Measurements from ENCODE around the gene L3MBTL3.

L3MBTL3 gene
- total RNA-seq, result 44.1 to 59.8 (median 57.5) reads per million in 3 donors

DNA sequence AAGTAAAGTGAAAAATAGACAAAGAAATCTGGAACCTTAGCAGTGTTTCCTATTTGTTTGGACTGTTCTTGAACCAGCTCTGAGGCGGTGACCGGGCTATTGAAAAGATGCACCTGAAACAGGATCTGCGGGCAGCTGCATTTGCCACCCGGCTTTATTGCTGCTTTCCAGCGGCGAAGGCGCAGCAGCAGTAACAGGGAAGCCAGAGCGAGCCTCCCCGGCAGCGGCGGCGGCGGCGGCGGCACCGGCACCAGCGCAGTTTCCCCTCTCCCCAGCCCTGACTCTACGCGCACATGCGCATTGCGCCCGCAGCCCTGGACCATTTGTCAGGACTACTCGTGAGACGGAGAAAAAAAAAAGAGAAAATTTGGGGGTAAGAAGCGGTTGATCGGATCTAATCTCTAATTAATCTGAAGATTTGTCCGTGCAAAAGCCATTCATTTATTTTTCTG is at the start of gene L3MBTL3:
Gene L3MBTL3 (plus strand): TSS at position 290 of the 452 bp plus-strand sequence. CDS start 24,119 bp downstream, outside the sequence.
- no peaks in the 10 kb centered on the region for H3K9me3 ChIP-seq (ENCODE audit: control insufficient read depth, low read length)
- H3K27me3 ChIP-seq (replicated peaks; ENCODE audit: control insufficient read depth, insufficient read depth, low read length, poor library complexity, severe bottlenecking), result no peaks in the 10 kb centered on the region
- peak; percentile 73 to 79 (median 74) for DNase-seq
- peak within 1 kb of the TSS; percentile 99 for H3K4me3 ChIP-seq (ENCODE audit: insufficient read depth, low read depth, low read length, poor library complexity, severe bottlenecking)
- peak within 1 kb of the TSS; percentile 70 for H3K27ac ChIP-seq (ENCODE audit: insufficient read depth, low read length, poor library complexity, severe bottlenecking)
- H3K36me3 ChIP-seq (ENCODE audit: control insufficient read depth, insufficient read depth, low read length), result no peaks in the 10 kb centered on the region
- no peaks in the 10 kb centered on the region for H3K4me1 ChIP-seq (ENCODE audit: control insufficient read depth, insufficient read depth, low read length, poor library complexity, severe bottlenecking)

DNA sequence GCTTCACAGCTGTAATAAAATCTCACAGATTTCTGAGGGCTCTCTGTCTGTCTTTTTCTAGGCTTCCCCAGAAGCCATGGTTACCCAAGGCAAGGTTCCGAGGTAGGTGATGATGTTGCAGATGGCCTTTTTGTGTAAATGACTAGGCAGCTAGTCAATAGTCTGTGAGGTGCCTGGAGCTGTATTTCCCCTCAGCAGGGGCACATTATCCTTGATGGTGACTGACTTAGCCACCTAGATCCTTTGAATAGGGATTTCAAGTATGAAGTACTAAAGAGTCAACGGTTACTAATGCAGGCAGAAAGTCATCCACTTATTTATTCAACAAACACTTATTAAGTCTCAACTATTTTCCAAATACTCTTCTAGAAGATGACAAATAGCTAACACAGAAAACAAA is 49.3 kb upstream of the L3MBTL3 start:
- H3K4me3 ChIP-seq (ENCODE audit: insufficient read depth, low read depth, low read length, poor library complexity, severe bottlenecking), result no peak overlapping the region
- no peak for DNase-seq
- H3K4me1 ChIP-seq (ENCODE audit: control insufficient read depth, insufficient read depth, low read length, poor library complexity, severe bottlenecking), result no peaks in the 10 kb centered on the region
- H3K36me3 ChIP-seq (ENCODE audit: control insufficient read depth, insufficient read depth, low read length), result no peaks in the 10 kb centered on the region
- no peaks in the 10 kb centered on the region for H3K9me3 ChIP-seq (ENCODE audit: control insufficient read depth, low read length)
- no peaks in the 10 kb centered on the region for H3K27me3 ChIP-seq (replicated peaks; ENCODE audit: control insufficient read depth, insufficient read depth, low read length, poor library complexity, severe bottlenecking)
- no peak overlapping the region for H3K27ac ChIP-seq (ENCODE audit: insufficient read depth, low read length, poor library complexity, severe bottlenecking)

DNA sequence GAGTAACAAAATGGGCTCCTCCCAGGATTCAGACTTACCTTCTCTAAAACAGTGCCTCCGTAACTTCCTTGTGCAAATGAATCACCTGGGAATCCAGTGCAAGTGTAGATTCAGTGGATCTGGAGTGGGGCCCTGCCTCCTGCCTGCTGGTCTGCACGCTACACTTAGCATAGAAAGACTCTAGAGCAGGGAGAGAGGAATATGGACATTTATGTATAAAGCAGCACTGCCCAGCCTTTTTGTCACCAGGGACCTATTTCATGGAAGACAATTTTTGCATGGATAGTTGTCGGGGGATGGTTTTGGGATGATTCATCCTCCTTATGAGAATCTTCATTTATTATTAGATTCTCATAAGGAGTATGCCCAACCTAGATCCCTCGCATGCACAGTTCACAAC is 42.3 kb upstream of the L3MBTL3 start:
- H3K36me3 ChIP-seq (ENCODE audit: control insufficient read depth, insufficient read depth, low read length), result no peaks in the 10 kb centered on the region
- no peak for DNase-seq

DNA sequence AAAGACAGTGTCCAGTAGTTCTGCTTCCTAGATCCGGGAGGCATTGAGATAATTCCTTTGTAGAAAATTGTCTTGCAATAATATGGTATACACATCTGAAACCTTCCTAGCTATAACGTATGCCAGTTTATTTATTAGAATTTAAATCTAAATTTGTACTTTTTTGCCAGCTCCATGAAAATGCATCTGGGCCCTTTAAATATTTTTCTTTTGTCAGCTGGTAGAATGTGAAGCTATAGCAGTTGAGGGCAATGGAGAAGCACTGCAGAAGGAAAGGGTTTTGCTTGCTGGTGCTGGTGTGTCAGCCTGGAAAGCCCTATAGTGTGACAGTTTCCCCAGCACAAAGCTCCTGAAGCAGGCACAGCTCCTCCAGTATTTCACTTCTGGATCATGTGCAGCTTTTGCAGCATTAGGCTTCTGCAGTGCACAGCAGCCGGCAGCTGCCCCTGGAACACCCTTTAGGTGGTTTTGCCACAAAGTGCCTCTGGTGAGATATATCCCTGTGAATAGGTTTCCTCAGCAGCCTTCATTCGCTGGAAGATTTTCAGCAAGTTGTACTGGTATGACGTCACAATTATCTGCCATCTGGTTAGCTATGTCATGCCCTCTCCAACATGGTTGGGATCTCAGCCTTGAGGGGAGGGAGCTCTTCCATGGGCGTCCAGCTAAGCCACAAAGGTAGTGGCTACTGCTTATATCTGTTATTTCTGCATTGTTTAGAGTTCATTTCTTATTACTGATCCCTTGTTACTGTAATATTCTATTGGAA is 40.0 kb upstream of the L3MBTL3 start:
- Histone ChIP-seq H3K27me3 (replicated peaks; ENCODE audit: control insufficient read depth, insufficient read depth, low read length, poor library complexity, severe bottlenecking) (no peaks in the 10 kb centered on the region), H3K4me1 (ENCODE audit: control insufficient read depth, insufficient read depth, low read length, poor library complexity, severe bottlenecking) (no peaks in the 10 kb centered on the region), H3K9me3 (ENCODE audit: control insufficient read depth, low read length) (no peaks in the 10 kb centered on the region), H3K4me3 (ENCODE audit: insufficient read depth, low read depth, low read length, poor library complexity, severe bottlenecking) (no peak overlapping the region), H3K36me3 (ENCODE audit: control insufficient read depth, insufficient read depth, low read length) (no peaks in the 10 kb centered on the region), H3K27ac (ENCODE audit: insufficient read depth, low read length, poor library complexity, severe bottlenecking) (no peak overlapping the region)
- no peak for DNase-seq

More for the DNA sequence above, 42.3 kb upstream of the L3MBTL3 start:
- no peaks in the 10 kb centered on the region for H3K4me1 ChIP-seq (ENCODE audit: control insufficient read depth, insufficient read depth, low read length, poor library complexity, severe bottlenecking)
- no peaks in the 10 kb centered on the region for H3K9me3 ChIP-seq (ENCODE audit: control insufficient read depth, low read length)
- H3K4me3 ChIP-seq (ENCODE audit: insufficient read depth, low read depth, low read length, poor library complexity, severe bottlenecking), result no peak overlapping the region
- no peaks in the 10 kb centered on the region for H3K27me3 ChIP-seq (replicated peaks; ENCODE audit: control insufficient read depth, insufficient read depth, low read length, poor library complexity, severe bottlenecking)
- no peak overlapping the region for H3K27ac ChIP-seq (ENCODE audit: insufficient read depth, low read length, poor library complexity, severe bottlenecking)

DNA sequence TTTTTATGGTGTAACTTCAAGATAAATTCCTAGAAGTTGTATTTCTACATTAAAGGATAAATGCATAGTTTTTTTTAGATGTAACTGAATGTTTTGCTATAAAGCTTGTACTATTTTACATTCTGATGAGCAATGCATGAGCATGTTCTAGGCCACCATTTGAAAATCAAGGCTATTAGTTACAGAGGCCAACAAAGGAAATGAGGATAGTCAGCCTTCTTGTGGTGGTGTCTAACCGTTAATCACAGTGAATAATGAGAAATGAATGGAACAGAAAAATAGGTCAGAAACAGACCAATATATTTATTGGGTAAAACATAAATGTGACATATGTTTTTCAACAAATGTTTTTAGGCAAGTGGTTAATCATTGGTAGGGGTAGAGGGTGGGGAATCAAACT is 37.6 kb upstream of the L3MBTL3 start:
- no peaks in the 10 kb centered on the region for H3K4me1 ChIP-seq (ENCODE audit: control insufficient read depth, insufficient read depth, low read length, poor library complexity, severe bottlenecking)
- no peaks in the 10 kb centered on the region for H3K36me3 ChIP-seq (ENCODE audit: control insufficient read depth, insufficient read depth, low read length)
- H3K27ac ChIP-seq (ENCODE audit: insufficient read depth, low read length, poor library complexity, severe bottlenecking), result no peak overlapping the region
- DNase-seq, result no peak
- H3K4me3 ChIP-seq (ENCODE audit: insufficient read depth, low read depth, low read length, poor library complexity, severe bottlenecking), result no peak overlapping the region
- H3K9me3 ChIP-seq (ENCODE audit: control insufficient read depth, low read length), result no peaks in the 10 kb centered on the region
- no peaks in the 10 kb centered on the region for H3K27me3 ChIP-seq (replicated peaks; ENCODE audit: control insufficient read depth, insufficient read depth, low read length, poor library complexity, severe bottlenecking)

DNA sequence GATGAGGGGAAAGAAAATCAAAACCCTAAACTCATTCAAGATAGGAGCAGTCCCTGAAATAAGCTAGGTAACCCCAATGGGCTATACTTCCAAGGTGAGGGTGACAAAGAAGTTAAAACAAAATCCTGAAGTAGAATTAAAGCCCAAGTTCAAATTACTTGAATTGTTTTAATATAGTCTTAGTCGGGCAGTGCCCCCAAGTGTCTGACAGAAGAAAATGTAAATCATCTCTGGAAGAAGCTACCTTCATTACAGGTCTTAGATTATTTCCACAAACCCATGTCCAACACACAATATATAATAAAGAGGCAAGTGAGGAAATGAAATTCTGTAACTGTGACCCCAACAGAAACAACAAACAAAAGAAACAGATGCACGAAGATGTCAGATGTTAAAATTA is 36.8 kb upstream of the L3MBTL3 start:
- no peak for DNase-seq
- no peaks in the 10 kb centered on the region for H3K9me3 ChIP-seq (ENCODE audit: control insufficient read depth, low read length)
- H3K36me3 ChIP-seq (ENCODE audit: control insufficient read depth, insufficient read depth, low read length), result no peaks in the 10 kb centered on the region
- H3K4me3 ChIP-seq (ENCODE audit: insufficient read depth, low read depth, low read length, poor library complexity, severe bottlenecking), result no peak overlapping the region
- no peaks in the 10 kb centered on the region for H3K4me1 ChIP-seq (ENCODE audit: control insufficient read depth, insufficient read depth, low read length, poor library complexity, severe bottlenecking)
- H3K27me3 ChIP-seq (replicated peaks; ENCODE audit: control insufficient read depth, insufficient read depth, low read length, poor library complexity, severe bottlenecking), result no peaks in the 10 kb centered on the region
- no peak overlapping the region for H3K27ac ChIP-seq (ENCODE audit: insufficient read depth, low read length, poor library complexity, severe bottlenecking)

DNA sequence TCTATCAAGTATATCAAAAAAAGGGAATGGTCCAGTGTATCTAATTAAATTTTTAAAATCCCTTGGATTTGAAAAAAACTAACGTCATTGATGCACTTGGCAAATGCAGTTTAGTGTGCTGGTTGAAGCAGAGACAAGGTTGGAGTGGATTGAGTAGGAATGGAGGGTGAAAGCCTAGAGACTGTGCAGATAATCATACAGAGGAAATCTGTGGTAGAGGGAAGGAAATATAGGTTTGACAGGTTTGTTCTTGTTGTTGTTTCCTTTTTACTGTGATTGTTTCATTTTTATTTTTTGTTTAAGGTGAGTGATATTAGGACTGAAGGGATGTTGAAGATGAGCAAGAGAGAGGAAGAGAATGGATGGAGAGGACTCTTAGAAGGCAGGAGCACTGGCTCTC is 29.0 kb upstream of the L3MBTL3 start:
- H3K4me1 ChIP-seq (ENCODE audit: control insufficient read depth, insufficient read depth, low read length, poor library complexity, severe bottlenecking), result no peaks in the 10 kb centered on the region
- H3K36me3 ChIP-seq (ENCODE audit: control insufficient read depth, insufficient read depth, low read length), result no peaks in the 10 kb centered on the region
- no peaks in the 10 kb centered on the region for H3K27me3 ChIP-seq (replicated peaks; ENCODE audit: control insufficient read depth, insufficient read depth, low read length, poor library complexity, severe bottlenecking)
- DNase-seq, result no peak
- H3K4me3 ChIP-seq (ENCODE audit: insufficient read depth, low read depth, low read length, poor library complexity, severe bottlenecking), result no peak overlapping the region
- H3K27ac ChIP-seq (ENCODE audit: insufficient read depth, low read length, poor library complexity, severe bottlenecking), result no peak overlapping the region
- no peaks in the 10 kb centered on the region for H3K9me3 ChIP-seq (ENCODE audit: control insufficient read depth, low read length)

DNA sequence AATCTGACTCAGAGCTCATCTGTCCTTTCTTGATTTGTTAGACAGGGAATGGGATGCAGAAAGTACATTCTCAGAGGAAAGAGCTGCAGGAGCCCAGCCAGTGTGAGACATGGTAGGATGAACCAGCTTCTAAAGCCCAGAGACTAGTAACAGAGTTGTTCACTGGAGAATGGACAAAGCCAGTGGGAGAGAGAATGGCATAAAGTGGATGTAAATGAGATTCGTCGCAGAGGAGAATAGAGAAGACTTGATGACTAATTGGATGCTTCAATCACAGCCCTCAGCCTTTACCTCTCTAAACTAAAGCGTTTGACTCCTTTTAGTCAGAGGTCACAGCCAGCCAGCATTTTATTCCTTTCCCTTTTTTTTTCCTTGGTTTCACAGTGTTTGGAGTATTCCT is 25.5 kb upstream of the L3MBTL3 start:
- Histone ChIP-seq H3K27me3 (replicated peaks; ENCODE audit: control insufficient read depth, insufficient read depth, low read length, poor library complexity, severe bottlenecking) (no peaks in the 10 kb centered on the region), H3K36me3 (ENCODE audit: control insufficient read depth, insufficient read depth, low read length) (no peaks in the 10 kb centered on the region)
- DNase-seq, result no peak

DNA sequence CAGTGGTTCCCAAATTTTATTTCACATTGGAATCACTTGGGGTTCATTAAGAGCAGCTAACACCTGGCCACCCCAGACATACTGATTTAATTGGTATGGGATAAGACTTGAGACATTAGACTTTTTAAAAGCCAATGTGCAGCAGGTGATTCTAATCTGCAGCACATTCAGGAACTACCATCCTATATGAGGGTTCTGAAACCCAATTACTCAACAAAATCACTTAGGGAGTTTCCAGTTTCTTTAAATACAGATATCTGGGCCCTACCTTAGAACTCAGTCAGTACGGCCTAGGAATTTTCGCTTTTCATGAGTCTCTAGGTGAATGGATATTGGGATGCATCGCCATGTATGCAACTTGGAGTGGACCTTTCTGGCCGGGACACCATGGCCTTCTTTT is 24.0 kb upstream of the L3MBTL3 start:
- Histone ChIP-seq H3K27me3 (replicated peaks; ENCODE audit: control insufficient read depth, insufficient read depth, low read length, poor library complexity, severe bottlenecking) (no peaks in the 10 kb centered on the region), H3K4me3 (ENCODE audit: insufficient read depth, low read depth, low read length, poor library complexity, severe bottlenecking) (no peak overlapping the region), H3K27ac (ENCODE audit: insufficient read depth, low read length, poor library complexity, severe bottlenecking) (no peak overlapping the region), H3K36me3 (ENCODE audit: control insufficient read depth, insufficient read depth, low read length) (no peaks in the 10 kb centered on the region), H3K9me3 (ENCODE audit: control insufficient read depth, low read length) (no peaks in the 10 kb centered on the region), H3K4me1 (ENCODE audit: control insufficient read depth, insufficient read depth, low read length, poor library complexity, severe bottlenecking) (no peaks in the 10 kb centered on the region)
- no peak for DNase-seq

More for the DNA sequence above, 25.5 kb upstream of the L3MBTL3 start:
- H3K4me1 ChIP-seq (ENCODE audit: control insufficient read depth, insufficient read depth, low read length, poor library complexity, severe bottlenecking), result no peaks in the 10 kb centered on the region
- H3K27ac ChIP-seq (ENCODE audit: insufficient read depth, low read length, poor library complexity, severe bottlenecking), result no peak overlapping the region
- H3K9me3 ChIP-seq (ENCODE audit: control insufficient read depth, low read length), result no peaks in the 10 kb centered on the region
- H3K4me3 ChIP-seq (ENCODE audit: insufficient read depth, low read depth, low read length, poor library complexity, severe bottlenecking), result no peak overlapping the region

DNA sequence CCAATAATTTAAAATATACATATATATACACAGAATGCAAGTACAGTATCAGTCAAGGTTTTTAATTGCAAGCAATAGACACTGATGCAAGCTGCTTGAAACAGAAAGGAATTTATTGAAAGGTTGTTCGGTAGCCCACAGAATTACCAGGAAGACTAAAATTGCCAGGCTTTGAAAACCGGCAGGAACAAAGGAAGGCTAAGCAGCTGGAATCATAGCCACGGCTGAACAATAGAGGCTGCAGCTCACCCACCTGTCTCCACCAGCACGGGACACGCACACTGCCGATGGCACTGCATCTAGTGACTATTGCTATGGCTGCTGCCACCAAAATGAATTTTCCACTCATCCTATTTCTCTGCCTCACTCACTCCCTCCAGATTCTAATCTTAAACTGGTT is 22.0 kb upstream of the L3MBTL3 start:
- no peaks in the 10 kb centered on the region for H3K4me1 ChIP-seq (ENCODE audit: control insufficient read depth, insufficient read depth, low read length, poor library complexity, severe bottlenecking)
- H3K9me3 ChIP-seq (ENCODE audit: control insufficient read depth, low read length), result no peaks in the 10 kb centered on the region
- H3K4me3 ChIP-seq (ENCODE audit: insufficient read depth, low read depth, low read length, poor library complexity, severe bottlenecking), result no peak overlapping the region
- no peaks in the 10 kb centered on the region for H3K27me3 ChIP-seq (replicated peaks; ENCODE audit: control insufficient read depth, insufficient read depth, low read length, poor library complexity, severe bottlenecking)
- no peaks in the 10 kb centered on the region for H3K36me3 ChIP-seq (ENCODE audit: control insufficient read depth, insufficient read depth, low read length)
- DNase-seq, result no peak
- no peak overlapping the region for H3K27ac ChIP-seq (ENCODE audit: insufficient read depth, low read length, poor library complexity, severe bottlenecking)

Measured in effector memory CD4-positive, alpha-beta T cell (primary cell).